Progenitor cell of endocrine pancreas (in vitro differentiated cells): ENCODE data around the gene GCLM. TPM values are rescaled to one million over a fixed set of nuclear protein-coding genes. Genes with fewer than 3 reads are reported as not detected.
"Not testable (repeated sequence)": the region's sequence is repeated elsewhere in the genome, so short reads cannot be mapped to it uniquely, and the experiment has no call there.

Experiments
- DNase-seq: peaks from one replicate; pipeline ENCODE4 v3.0.0; 2021; ENCODE audit warnings: low spot score; ENCODE audit not compliant: unreplicated experiment
- H3K27ac Mint-ChIP-seq: 2 replicates; pipeline ENCODE4 v1.8.0; 2021; ENCODE audit warnings: mild to moderate bottlenecking, moderate library complexity, mixed read lengths
- H3K27me3 Mint-ChIP-seq: 2 replicates; pipeline ENCODE4 v1.8.0; 2021; ENCODE audit warnings: mixed read lengths
- H3K36me3 Mint-ChIP-seq: 2 replicates; pipeline ENCODE4 v1.8.0; 2022; ENCODE audit warnings: mixed read lengths; ENCODE audit not compliant: insufficient read depth
- H3K4me1 Mint-ChIP-seq: 2 replicates; pipeline ENCODE4 v1.8.0; 2021; ENCODE audit warnings: low read depth, mixed read lengths
- H3K4me3 Mint-ChIP-seq: 2 replicates; pipeline ENCODE4 v1.8.0; 2021; ENCODE audit warnings: low read depth, mild to moderate bottlenecking, moderate library complexity, mixed read lengths
- H3K9me3 Mint-ChIP-seq: 2 replicates; pipeline ENCODE4 v1.8.0; 2021; ENCODE audit warnings: low read depth, mixed read lengths
- total RNA-seq: library from RNA; stranded (reverse); gene quantifications from 2 replicates; pipeline ENCODE4 v1.2.1, GENCODE V29; 2021
- TF ChIP-seq, protein P1 (sequence below): fragments of 200-600 bp; sonication (generic); IDR thresholded peaks from one replicate; pipeline ENCODE4 v1.5.0; 2021; ENCODE audit warnings: antibody characterized with exemption, mild to moderate bottlenecking; ENCODE audit not compliant: unreplicated experiment

The GCLM gene
- total RNA-seq, 1 donor from 2014 or later, result 16.2 TPM

DNA sequence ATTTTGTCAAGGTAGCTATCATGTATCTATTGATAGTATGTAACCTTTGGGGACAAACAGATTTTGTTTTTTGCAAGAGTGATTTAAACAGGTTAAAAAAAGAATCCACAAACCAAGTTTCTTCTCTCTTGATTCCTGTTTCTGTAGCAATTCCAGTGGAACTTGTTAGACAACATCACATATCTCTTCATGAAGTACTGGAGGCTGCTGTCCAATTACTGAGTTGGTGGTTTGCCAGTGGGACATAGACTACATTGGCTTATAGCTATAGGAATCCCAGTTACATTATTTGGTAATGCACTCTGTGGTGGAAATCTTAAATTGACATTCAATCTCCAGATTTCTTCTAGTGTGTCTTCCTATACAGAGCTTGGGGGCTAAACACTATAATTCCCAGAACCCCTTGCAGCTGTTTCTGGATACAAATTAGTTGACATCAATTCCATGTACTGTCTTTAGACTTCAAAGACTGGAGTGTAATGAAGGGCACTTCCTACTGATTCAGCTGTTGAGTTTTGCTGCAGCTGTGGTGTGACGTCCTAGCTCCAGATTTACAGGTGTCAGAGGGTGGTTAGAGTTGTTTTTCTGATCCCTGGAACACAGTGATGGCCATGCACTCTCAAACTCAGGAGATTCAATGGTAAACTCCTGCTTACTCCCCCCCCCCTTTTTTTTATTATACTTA, 29.4 kb upstream of the GCLM start:
- Mint-ChIP-seq H3K36me3 (no peaks in the 10 kb centered on the region), H3K27me3 (peaks cover 6% of the 10 kb centered on the region), H3K9me3 (peaks cover 15% of the 10 kb centered on the region), H3K4me1 (no peaks in the 10 kb centered on the region), H3K27ac (no peak overlapping the region), H3K4me3 (no peak overlapping the region)
- no peak for DNase-seq
- TF ChIP-seq, protein P1, sequence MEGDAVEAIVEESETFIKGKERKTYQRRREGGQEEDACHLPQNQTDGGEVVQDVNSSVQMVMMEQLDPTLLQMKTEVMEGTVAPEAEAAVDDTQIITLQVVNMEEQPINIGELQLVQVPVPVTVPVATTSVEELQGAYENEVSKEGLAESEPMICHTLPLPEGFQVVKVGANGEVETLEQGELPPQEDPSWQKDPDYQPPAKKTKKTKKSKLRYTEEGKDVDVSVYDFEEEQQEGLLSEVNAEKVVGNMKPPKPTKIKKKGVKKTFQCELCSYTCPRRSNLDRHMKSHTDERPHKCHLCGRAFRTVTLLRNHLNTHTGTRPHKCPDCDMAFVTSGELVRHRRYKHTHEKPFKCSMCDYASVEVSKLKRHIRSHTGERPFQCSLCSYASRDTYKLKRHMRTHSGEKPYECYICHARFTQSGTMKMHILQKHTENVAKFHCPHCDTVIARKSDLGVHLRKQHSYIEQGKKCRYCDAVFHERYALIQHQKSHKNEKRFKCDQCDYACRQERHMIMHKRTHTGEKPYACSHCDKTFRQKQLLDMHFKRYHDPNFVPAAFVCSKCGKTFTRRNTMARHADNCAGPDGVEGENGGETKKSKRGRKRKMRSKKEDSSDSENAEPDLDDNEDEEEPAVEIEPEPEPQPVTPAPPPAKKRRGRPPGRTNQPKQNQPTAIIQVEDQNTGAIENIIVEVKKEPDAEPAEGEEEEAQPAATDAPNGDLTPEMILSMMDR, result no peak

DNA sequence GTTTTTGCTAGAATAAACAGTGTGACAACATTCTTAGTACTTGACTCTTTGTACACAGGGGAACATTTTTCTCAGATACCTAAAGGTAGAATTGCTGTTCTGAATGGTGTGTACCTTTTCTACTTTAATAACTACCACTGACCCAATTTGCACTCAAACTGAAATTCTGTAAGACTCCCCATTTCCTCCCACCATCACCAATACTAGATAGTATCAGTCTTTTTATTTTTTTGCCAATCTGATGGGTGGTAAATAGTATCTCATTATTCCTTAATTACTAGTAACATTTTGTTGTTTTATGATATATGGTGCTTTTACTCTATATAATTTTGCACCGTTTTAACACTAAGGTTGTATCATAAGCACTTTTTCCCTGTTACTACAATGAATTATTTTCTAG, 28.8 kb upstream of the GCLM start:
- H3K9me3 Mint-ChIP-seq, result peaks cover 15% of the 10 kb centered on the region
- TF ChIP-seq, protein P1, result no peak
- H3K27ac Mint-ChIP-seq, result no peak overlapping the region
- no peak for DNase-seq
- H3K4me3 Mint-ChIP-seq, result no peak overlapping the region
- H3K27me3 Mint-ChIP-seq, result peaks cover 6% of the 10 kb centered on the region
- H3K4me1 Mint-ChIP-seq, result no peaks in the 10 kb centered on the region
- no peaks in the 10 kb centered on the region for H3K36me3 Mint-ChIP-seq

DNA sequence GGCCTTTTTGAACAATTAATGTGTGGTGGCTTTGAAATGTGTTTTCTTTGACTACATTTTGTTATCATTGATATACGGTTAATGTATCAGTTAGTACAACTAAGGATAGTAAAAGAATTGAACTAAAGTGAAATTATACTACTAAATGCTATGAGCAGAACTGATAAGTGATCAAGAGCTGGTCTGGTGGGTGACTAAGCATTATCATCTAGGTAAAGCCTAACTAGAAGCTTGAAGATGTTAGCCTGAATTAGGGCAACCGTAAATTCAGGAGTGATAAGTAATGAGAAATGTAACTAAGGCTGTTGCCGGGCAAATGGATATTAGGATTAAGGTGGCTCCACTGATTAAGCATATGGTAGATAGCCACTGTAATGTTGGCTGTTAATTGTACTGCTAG, 16.0 kb upstream of the GCLM start:
- peaks cover 7% of the 10 kb centered on the region for H3K9me3 Mint-ChIP-seq
- TF ChIP-seq, protein P1, result no peak
- no peaks in the 10 kb centered on the region for H3K27me3 Mint-ChIP-seq
- no peaks in the 10 kb centered on the region for H3K36me3 Mint-ChIP-seq
- DNase-seq, result no peak
- peaks cover 3% of the 10 kb centered on the region for H3K4me1 Mint-ChIP-seq
- no peak overlapping the region for H3K27ac Mint-ChIP-seq
- H3K4me3 Mint-ChIP-seq, result no peak overlapping the region

DNA sequence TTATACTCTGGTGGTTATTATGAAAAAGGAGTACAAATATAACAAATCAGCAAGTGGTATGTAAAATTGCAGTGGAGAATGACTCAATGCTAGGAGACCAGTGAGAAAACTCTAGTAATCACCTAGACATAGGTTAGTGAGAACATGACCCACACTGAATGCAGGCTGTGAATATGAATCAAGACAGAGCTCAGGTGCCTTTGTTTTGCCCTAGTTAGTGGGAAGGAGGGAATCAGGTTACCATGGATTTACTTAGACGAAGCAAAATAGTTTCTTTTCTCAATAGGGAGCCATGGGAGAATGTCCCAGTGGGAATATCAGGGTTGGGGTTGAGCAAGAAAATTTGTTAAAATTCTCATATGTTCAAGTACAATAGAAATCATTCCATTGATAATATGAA, 10.6 kb upstream of the GCLM start:
- Mint-ChIP-seq H3K9me3 (peaks cover 6% of the 10 kb centered on the region), H3K4me3 (no peak overlapping the region), H3K4me1 (no peaks in the 10 kb centered on the region), H3K36me3 (no peaks in the 10 kb centered on the region), H3K27ac (no peak overlapping the region), H3K27me3 (no peaks in the 10 kb centered on the region)
- TF ChIP-seq, protein P1, result no peak
- no peak for DNase-seq

DNA sequence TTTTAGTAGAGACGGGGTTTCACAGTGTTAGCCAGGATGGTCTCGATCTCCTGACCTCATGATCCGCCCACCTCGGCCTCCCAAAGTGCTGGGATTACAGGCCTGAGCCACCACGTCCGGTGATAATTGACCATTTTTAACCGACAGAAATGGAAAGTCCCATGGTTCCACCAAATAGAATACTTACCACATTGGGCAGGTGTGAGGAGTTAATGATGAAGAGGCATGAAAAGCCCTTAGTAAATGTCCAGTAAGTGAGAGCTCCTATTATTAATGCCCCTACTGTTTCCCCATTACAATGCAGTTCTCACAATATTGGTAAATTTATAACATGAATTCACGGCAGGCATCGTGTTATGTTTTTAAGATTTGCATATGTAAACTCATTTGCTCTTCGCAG, 8.1 kb upstream of the GCLM start:
- TF ChIP-seq, protein P1, result no peak
- Mint-ChIP-seq H3K4me3 (no peak overlapping the region), H3K4me1 (no peaks in the 10 kb centered on the region), H3K9me3 (peaks cover 8% of the 10 kb centered on the region), H3K36me3 (no peaks in the 10 kb centered on the region), H3K27ac (no peak overlapping the region), H3K27me3 (peaks cover 8% of the 10 kb centered on the region)
- no peak for DNase-seq

DNA sequence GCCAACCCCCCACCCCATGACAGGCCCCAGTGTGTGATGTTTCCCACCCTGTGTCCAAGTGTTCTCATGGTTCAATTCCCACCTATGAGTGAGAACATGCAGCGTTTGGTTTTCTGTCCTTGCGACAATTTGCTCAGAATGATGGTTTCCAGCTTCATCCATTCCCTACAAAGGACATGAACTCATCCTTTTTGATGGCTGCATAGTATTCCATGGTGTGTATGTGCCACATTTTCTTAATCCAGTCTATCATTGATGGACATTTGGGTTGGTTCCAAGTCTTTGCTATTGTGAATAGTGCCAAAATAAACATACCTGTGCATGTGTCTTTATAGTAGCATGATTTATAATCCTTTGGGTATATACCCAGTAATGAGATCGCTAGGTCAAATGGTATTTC, 1.6 kb upstream of the GCLM start:
- H3K27ac Mint-ChIP-seq, H3K4me3 Mint-ChIP-seq, H3K36me3 Mint-ChIP-seq, DNase-seq: not testable (repeated sequence)
- Mint-ChIP-seq H3K27me3 (peaks cover 13% of the 10 kb centered on the region), H3K4me1 (peaks cover 21% of the 10 kb centered on the region), H3K9me3 (peaks cover 14% of the 10 kb centered on the region)
